Stimulated activated CD8-positive, alpha-beta memory T cell treated with anti-CD3 and anti-CD28 coated beads, Interleukin-15, amount 100 ng/mL, for 24 hours (primary cell): ENCODE data around the gene TPSD1.
"Not testable (repeated sequence)": the region's sequence is repeated elsewhere in the genome, so short reads cannot be mapped to it uniquely, and the experiment has no call there.

Experiments
- DNase-seq: peaks from one replicate; pipeline ENCODE4 v3.0.0-alpha.2; 2020; ENCODE audit warnings: low read depth

The TPSD1 gene

GRCh38 chr16:1282324-1282973 is 26.6 kb downstream of the TPSD1 start:
- no peak for DNase-seq

- DNase-seq: no peak
These were observed 27.4 kb downstream of the TPSD1 start for GRCh38 chr16:1283296-1283695.

GRCh38 chr16:1283996-1284616 is 28.2 kb downstream of the TPSD1 start:
- DNase-seq: no peak

GRCh38 chr16:1285669-1286512 is 30.0 kb downstream of the TPSD1 start:
- no peak for DNase-seq

- DNase-seq: no peak
These were observed 30.7 kb downstream of the TPSD1 start for GRCh38 chr16:1286513-1287094.

- no peak for DNase-seq
These were observed 32.3 kb downstream of the TPSD1 start for GRCh38 chr16:1287982-1288670.

- DNase-seq: no peak
These were observed 33.1 kb downstream of the TPSD1 start for GRCh38 chr16:1288813-1289476.

GRCh38 chr16:1289477-1289866 is 33.6 kb downstream of the TPSD1 start:
- no peak for DNase-seq

GRCh38 chr16:1290063-1290501 is 34.2 kb downstream of the TPSD1 start:
- DNase-seq: no peak

GRCh38 chr16:1290860-1291575 is 35.1 kb downstream of the TPSD1 start:
- DNase-seq: no peak

GRCh38 chr16:1291576-1291974 is 35.7 kb downstream of the TPSD1 start:
- DNase-seq: no peak

- not testable (repeated sequence) for DNase-seq
These were observed 36.3 kb downstream of the TPSD1 start for GRCh38 chr16:1292208-1292607.

- not testable (repeated sequence) for DNase-seq
These were observed 36.9 kb downstream of the TPSD1 start for GRCh38 chr16:1292808-1293207.

GRCh38 chr16:1293921-1294656 is 38.2 kb downstream of the TPSD1 start:
- DNase-seq: no peak

- no peak for DNase-seq
These were observed 39.6 kb downstream of the TPSD1 start for GRCh38 chr16:1295465-1295864.

- not testable (repeated sequence) for DNase-seq
These were observed 40.8 kb downstream of the TPSD1 start for GRCh38 chr16:1296688-1297017.

- DNase-seq: no peak
These were observed 41.3 kb downstream of the TPSD1 start for GRCh38 chr16:1297018-1297696.

GRCh38 chr16:1298406-1298805 is 42.5 kb downstream of the TPSD1 start:
- no peak for DNase-seq

GRCh38 chr16:1299012-1299867 is 43.4 kb downstream of the TPSD1 start:
- DNase-seq: no peak
